CD14-positive monocyte (primary cell): ENCODE data around the gene FANCC. TPM values are rescaled to one million over a fixed set of nuclear protein-coding genes. Genes with fewer than 3 reads are reported as not detected.

Experiments
- DNase-seq, 3 donors: peaks; one replicate each; pipeline ENCODE4 v3.0.0-alpha.2; 2011 to 2022
- H2AFZ ChIP-seq: 2 replicates; pipeline ENCODE4 v1.6.0; 2012; ENCODE audit warnings: mild to moderate bottlenecking, low read depth, low read length, inconsistent platforms; ENCODE audit not compliant: insufficient read depth, poor library complexity, severe bottlenecking
- H3K27ac ChIP-seq, 2 donors: 1 replicate in 1 of 2; 2 replicates in 1 of 2; pipeline ENCODE4 v1.5.1; 2012 to 2013; ENCODE audit warnings: low read length in 2 of 2, control low read depth in 1 of 2, inconsistent platforms in 1 of 2, low read depth in 1 of 2, mild to moderate bottlenecking in 1 of 2
- H3K27me3 ChIP-seq, 2 donors: one replicate each; pipeline versions ENCODE4 v1.6.0 to v1.6.1; 2011 to 2013; ENCODE audit warnings: low read length in 2 of 2; ENCODE audit not compliant: control insufficient read depth in 2 of 2, insufficient read depth in 2 of 2
- H3K36me3 ChIP-seq, 2 donors: replicated peaks in 1 of 2; 1 replicate in 1 of 2; 2 replicates in 1 of 2; pipeline versions ENCODE4 v1.5.1 to v1.6.1; 2012 to 2013; ENCODE audit warnings: low read length in 2 of 2, control low read depth in 1 of 2, inconsistent platforms in 1 of 2, mild to moderate bottlenecking in 1 of 2; ENCODE audit not compliant: insufficient read depth in 2 of 2, control insufficient read depth in 1 of 2
- H3K4me1 ChIP-seq, 2 donors: 1 replicate in 1 of 2; 2 replicates in 1 of 2; pipeline versions ENCODE4 v1.5.1 to v1.6.1; 2012 to 2013; ENCODE audit warnings: low read length in 2 of 2, control low read depth in 1 of 2, inconsistent platforms in 1 of 2, mild to moderate bottlenecking in 1 of 2, moderate library complexity in 1 of 2; ENCODE audit not compliant: insufficient read depth in 2 of 2, control insufficient read depth in 1 of 2
- H3K4me2 ChIP-seq: replicated peaks from 2 replicates; pipeline ENCODE3; 2012; ENCODE audit warnings: low read length, moderate library complexity, mild to moderate bottlenecking; ENCODE audit not compliant: poor library complexity, severe bottlenecking; ENCODE audit errors: extremely low read depth
- H3K4me3 ChIP-seq, 3 experiments: fragments of 200-600 bp in 1 of 3; sonication (generic) in 1 of 3; replicated peaks in 1 of 3; 1 replicate in 2 of 3; 2 replicates in 1 of 3; pipeline ENCODE4 v1.5.1; 2011 to 2013; ENCODE audit warnings: low read length in 3 of 3, mild to moderate bottlenecking in 3 of 3, control low read depth in 2 of 3, low read depth in 2 of 3, inconsistent platforms in 1 of 3, moderate library complexity in 1 of 3
- H3K79me2 ChIP-seq: 2 replicates; pipeline ENCODE4 v1.6.0; 2012; ENCODE audit warnings: mild to moderate bottlenecking, control low read depth, inconsistent platforms, low read length, moderate library complexity; ENCODE audit not compliant: insufficient read depth
- H3K9ac ChIP-seq: 2 replicates; pipeline ENCODE4 v1.6.0; 2017; ENCODE audit warnings: low read length, mild to moderate bottlenecking; ENCODE audit not compliant: insufficient read depth, poor library complexity, severe bottlenecking
- H3K9me3 ChIP-seq, 2 donors: replicated peaks in 1 of 2; 1 replicate in 1 of 2; 2 replicates in 1 of 2; pipeline versions ENCODE4 v1.5.1 to v1.6.1; 2012 to 2013; ENCODE audit warnings: low read length in 2 of 2, control low read depth in 1 of 2; ENCODE audit not compliant: control insufficient read depth in 1 of 2, insufficient read depth in 1 of 2
- H4K20me1 ChIP-seq: 2 replicates; pipeline ENCODE4 v1.6.0; 2012; ENCODE audit warnings: mild to moderate bottlenecking, low read length, control low read depth, moderate library complexity; ENCODE audit not compliant: insufficient read depth
- H3K27ac Mint-ChIP-seq, 7 donors: one replicate each; pipeline ENCODE4 v1.8.0; 2020; ENCODE audit warnings: mild to moderate bottlenecking in 7 of 7, mixed read lengths in 7 of 7, moderate library complexity in 6 of 7, inconsistent platforms in 2 of 7
- H3K27me3 Mint-ChIP-seq, 3 donors: one replicate each; pipeline ENCODE4 v1.8.0; 2021 to 2022; ENCODE audit warnings: low read depth in 3 of 3, mild to moderate bottlenecking in 3 of 3, mixed read lengths in 3 of 3, moderate library complexity in 3 of 3, inconsistent platforms in 1 of 3
- H3K36me3 Mint-ChIP-seq, 2 donors: one replicate each; pipeline ENCODE4 v1.8.0; 2020; ENCODE audit warnings: mixed read lengths in 2 of 2, inconsistent platforms in 1 of 2, mild to moderate bottlenecking in 1 of 2
- H3K4me1 Mint-ChIP-seq: one replicate; pipeline ENCODE4 v1.8.0; 2020; ENCODE audit warnings: mild to moderate bottlenecking, mixed read lengths
- H3K4me3 Mint-ChIP-seq, 2 donors: one replicate each; pipeline ENCODE4 v1.8.0; 2020; ENCODE audit warnings: mild to moderate bottlenecking in 2 of 2, mixed read lengths in 2 of 2, moderate library complexity in 1 of 2
- H3K9me3 Mint-ChIP-seq, 7 donors: one replicate each; pipeline ENCODE4 v1.8.0; 2020 to 2022; ENCODE audit warnings: mixed read lengths in 7 of 7, mild to moderate bottlenecking in 6 of 7, moderate library complexity in 6 of 7, inconsistent platforms in 2 of 7
- CTCF ChIP-seq: fragments of 200-600 bp; IDR thresholded peaks from one replicate; pipeline ENCODE4 v1.8.0; 2022; ENCODE audit warnings: antibody characterized with exemption, mild to moderate bottlenecking
- WGBS: methylation state at CpG from one replicate; pipeline ENCODE4 v1.1.5; 2013; ENCODE audit warnings: missing lambda C conversion rate; ENCODE audit not compliant: insufficient coverage; 5-methylcytosine and 5-hydroxymethylcytosine counted together
- intact Hi-C, 2 donors: fragments of 100-400 bp; cut with micrococcal nuclease; formaldehyde crosslinking; loops; one replicate each; pipeline versions ENCODE4 v1.15.0 to v1.15.1; 2023
- polyA plus RNA-seq, 3 donors: library from polyadenylated mRNA; depleted of rRNA in 1 of 3; unstranded in 2 of 3; stranded (reverse) in 1 of 3; fragments of 300-500 nt in 2 of 3; fragments of >200 nt in 1 of 3; fragmentation: Illumina TruSeq in 2 of 3; gene quantifications; 1 replicate in 2 of 3; 2 replicates in 1 of 3; pipeline ENCODE4 v1.2.3, GENCODE V29; 2012 to 2021

Gene FANCC
- polyA plus RNA-seq, 3 donors = 1.2 to 2.2 (median 1.5) TPM

GRCh38 chr9:95343725-95344287, 26.3 kb upstream of the FANCC start:
- peaks cover 21 to 25% (median 23%) of the 10 kb centered on the region in 3 donors for H3K27me3 Mint-ChIP-seq
- no peak for DNase-seq
- H2AFZ ChIP-seq = no peak overlapping the region
- H4K20me1 ChIP-seq = no peaks in the 10 kb centered on the region
- H3K9ac ChIP-seq = no peak overlapping the region
- no peak overlapping the region for H3K4me3 Mint-ChIP-seq
- no peaks in the 10 kb centered on the region for H3K36me3 Mint-ChIP-seq
- no peak for TF ChIP-seq CTCF
- no peaks in the 10 kb centered on the region for H3K4me1 Mint-ChIP-seq
- H3K27ac ChIP-seq = no peak overlapping the region
- no peaks in the 10 kb centered on the region for H3K9me3 ChIP-seq
- no peaks in the 10 kb centered on the region for H3K4me1 ChIP-seq
- no peaks in the 10 kb centered on the region for H3K36me3 ChIP-seq
- H3K27me3 ChIP-seq = peaks cover 3 to 12% of the 10 kb centered on the region in 2 donors
- WGBS = 82% methylated on average over 5 of the region's 6 CpGs
- intact Hi-C loops = no loop called here
- H3K79me2 ChIP-seq = no peaks in the 10 kb centered on the region
- H3K4me2 ChIP-seq = no peak overlapping the region
- no peak overlapping the region for H3K4me3 ChIP-seq
- no peak overlapping the region for H3K27ac Mint-ChIP-seq
- H3K9me3 Mint-ChIP-seq = peaks cover 0 to 4% (median 0%) of the 10 kb centered on the region in 7 donors

DNA sequence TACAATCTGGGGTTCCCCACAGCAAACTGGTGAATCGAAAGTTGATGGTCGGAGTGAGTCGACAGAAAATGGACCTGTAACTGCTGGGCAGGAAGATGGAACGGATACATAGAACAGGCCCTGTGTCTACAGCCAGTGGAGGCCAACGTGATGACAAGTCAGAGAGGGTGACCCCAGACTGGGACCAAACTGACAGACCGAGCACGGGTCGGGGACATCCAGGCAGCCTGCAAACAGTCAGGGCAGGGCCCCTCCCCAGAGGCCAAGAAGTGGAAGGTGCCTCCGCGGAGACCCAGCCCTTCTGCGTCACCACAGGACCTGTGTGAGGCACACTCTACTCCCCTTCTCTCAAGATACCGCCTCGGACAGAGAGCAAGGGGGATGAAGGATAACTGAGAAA, 25.1 kb upstream of the FANCC start:
- H3K9ac ChIP-seq = no peak overlapping the region
- peaks cover 10 to 11% of the 10 kb centered on the region in 2 donors for H3K9me3 ChIP-seq
- H3K27me3 Mint-ChIP-seq = peaks cover 10 to 14% (median 13%) of the 10 kb centered on the region in 3 donors
- no peaks in the 10 kb centered on the region for H3K4me1 Mint-ChIP-seq
- no peak for TF ChIP-seq CTCF
- H3K36me3 ChIP-seq = no peaks in the 10 kb centered on the region
- H3K27ac ChIP-seq = no peak overlapping the region
- 96% methylated on average over 7 of the region's 13 CpGs for WGBS
- DNase-seq = no peak
- no peak overlapping the region for H3K4me3 ChIP-seq
- H3K27me3 ChIP-seq = peaks cover 0 to 7% of the 10 kb centered on the region in 2 donors
- no peak overlapping the region for H3K27ac Mint-ChIP-seq
- peaks cover 0 to 15% (median 9%) of the 10 kb centered on the region in 7 donors for H3K9me3 Mint-ChIP-seq
- no peaks in the 10 kb centered on the region for H4K20me1 ChIP-seq
- no peaks in the 10 kb centered on the region for H3K4me1 ChIP-seq
- intact Hi-C loops = no loop called here
- no peak overlapping the region for H3K4me2 ChIP-seq
- H3K36me3 Mint-ChIP-seq = no peaks in the 10 kb centered on the region
- H2AFZ ChIP-seq = no peak overlapping the region
- no peak overlapping the region for H3K4me3 Mint-ChIP-seq
- no peaks in the 10 kb centered on the region for H3K79me2 ChIP-seq
